ENCODE data around the gene PFKM.

Gene PFKM

DNA sequence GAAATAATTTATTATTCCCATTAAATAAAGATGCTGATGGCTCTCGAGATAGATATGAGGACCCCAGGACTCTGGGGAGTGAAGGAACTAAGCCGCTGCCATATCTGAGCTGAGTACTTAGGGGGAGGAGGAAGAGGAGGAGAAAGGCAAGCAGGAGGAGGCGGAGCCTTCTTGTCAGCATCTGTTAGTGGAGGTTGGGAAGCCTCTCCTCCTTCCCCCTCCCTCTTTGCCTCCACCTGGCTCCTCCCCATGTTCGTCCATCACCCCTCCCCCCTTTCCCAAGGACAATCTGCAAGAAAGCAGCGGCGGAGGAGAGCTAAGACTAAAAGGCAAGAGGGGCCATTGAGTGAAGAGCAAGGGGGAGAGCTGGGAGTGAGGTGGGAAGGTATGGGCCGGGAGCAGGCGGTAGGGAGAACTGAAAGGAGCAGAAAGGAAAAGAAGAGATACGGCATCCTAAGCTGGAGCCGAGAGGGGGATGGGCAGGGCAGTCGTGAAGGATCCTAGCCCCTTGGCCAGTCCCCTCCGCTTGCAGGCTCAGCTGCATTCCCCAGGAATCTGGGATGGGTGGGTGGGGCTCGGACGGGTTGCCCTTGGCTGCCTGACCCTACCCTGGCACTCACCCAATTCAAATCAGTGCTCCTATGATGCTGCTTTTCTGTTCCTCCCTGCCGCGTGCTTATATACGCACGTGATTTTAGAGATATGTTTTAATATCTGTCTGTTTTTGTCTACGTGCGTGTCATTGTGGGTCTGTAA is at the start of gene PFKM:
Gene PFKM, plus strand, starts transcription at position 287 of the 756 bp plus-strand sequence. CDS start 3,411 bp downstream, outside the sequence.
- no peaks in the 10 kb centered on the region for H3K4me1 ChIP-seq (ENCODE audit: control insufficient read depth, insufficient read depth, low read length)
- H3K9ac ChIP-seq (ENCODE audit: low read depth, low read length) = peak within 1 kb of the TSS; percentile 75
- H3K27me3 ChIP-seq (ENCODE audit: control insufficient read depth, insufficient read depth, low read length) = no peaks in the 10 kb centered on the region
- no peaks in the 10 kb centered on the region for H3K9me3 ChIP-seq (ENCODE audit: control insufficient read depth, insufficient read depth, low read length)
- peak within 1 kb of the TSS; percentile 77 for H3K4me3 ChIP-seq (ENCODE audit: low read depth, low read length)
- no peaks in the 10 kb centered on the region for H3K36me3 ChIP-seq (ENCODE audit: control insufficient read depth, insufficient read depth, low read length)

DNA sequence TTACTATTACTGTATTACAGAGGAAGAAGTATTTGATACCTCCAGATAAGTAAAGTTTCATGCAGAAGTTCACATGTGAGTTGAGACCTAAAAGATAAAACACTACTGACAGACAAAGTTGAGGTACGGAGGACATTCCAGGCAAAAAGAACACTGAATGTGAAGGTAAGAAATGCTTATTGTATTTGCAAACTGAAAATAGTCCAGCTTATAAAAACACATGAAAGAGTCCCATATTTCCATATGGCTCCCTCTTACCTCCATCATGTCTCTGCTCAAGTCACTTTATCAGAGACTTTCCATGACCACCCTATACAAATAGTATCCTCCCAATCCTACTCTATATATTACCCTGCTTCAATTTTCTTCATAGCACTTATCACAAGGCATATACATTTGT is 49.1 kb upstream of the PFKM start:
- H3K4me3 ChIP-seq (ENCODE audit: low read depth, low read length) = no peak overlapping the region
- no peaks in the 10 kb centered on the region for H3K36me3 ChIP-seq (ENCODE audit: control insufficient read depth, insufficient read depth, low read length)
- H3K4me1 ChIP-seq (ENCODE audit: control insufficient read depth, insufficient read depth, low read length) = no peaks in the 10 kb centered on the region

DNA sequence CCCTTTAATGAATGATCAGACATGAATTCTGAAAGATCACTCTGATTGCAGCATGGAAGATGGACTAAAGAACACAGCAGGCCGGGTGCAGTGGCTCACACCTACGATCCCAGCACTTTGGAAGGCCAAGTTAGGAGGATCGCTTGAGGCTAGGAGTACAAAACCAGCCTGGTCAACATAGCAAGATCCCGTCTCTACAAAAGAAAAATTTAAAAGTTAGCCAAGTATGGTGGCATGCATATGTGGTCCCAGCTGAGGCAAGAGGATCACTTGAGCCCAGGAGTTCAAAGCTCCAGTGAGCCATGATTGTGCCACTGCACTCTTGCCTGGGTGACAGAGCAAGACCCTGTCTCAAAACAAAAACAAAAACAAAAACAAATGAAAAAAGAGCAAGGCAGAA is 48.4 kb upstream of the PFKM start:
- H3K36me3 ChIP-seq (ENCODE audit: control insufficient read depth, insufficient read depth, low read length) = no peaks in the 10 kb centered on the region

More for the DNA sequence above, 49.1 kb upstream of the PFKM start:
- H3K9me3 ChIP-seq (ENCODE audit: control insufficient read depth, insufficient read depth, low read length) = no peaks in the 10 kb centered on the region
- H3K27me3 ChIP-seq (ENCODE audit: control insufficient read depth, insufficient read depth, low read length) = no peaks in the 10 kb centered on the region
- H3K9ac ChIP-seq (ENCODE audit: low read depth, low read length) = no peak overlapping the region

DNA sequence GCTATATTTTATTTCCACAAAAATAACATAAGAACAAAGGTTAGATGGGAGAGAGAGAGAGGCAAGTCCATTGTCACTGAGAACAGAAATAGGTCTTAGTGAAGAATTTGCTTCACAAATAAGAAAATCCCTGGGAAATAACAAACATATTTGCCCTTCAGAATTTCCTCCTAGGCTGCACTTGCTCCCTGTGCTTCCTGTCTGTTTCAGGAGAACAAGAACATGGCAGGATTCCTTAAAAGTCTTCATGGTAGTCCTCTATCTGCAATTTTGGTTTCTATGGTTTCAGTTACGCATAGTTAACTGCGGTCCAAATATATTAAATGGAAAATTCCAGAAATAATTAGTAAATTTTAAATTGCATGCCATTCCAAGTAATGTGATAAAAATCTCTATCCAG is 47.4 kb upstream of the PFKM start:
- no peak overlapping the region for H3K4me3 ChIP-seq (ENCODE audit: low read depth, low read length)
- no peaks in the 10 kb centered on the region for H3K4me1 ChIP-seq (ENCODE audit: control insufficient read depth, insufficient read depth, low read length)
- no peaks in the 10 kb centered on the region for H3K27me3 ChIP-seq (ENCODE audit: control insufficient read depth, insufficient read depth, low read length)
- no peaks in the 10 kb centered on the region for H3K9me3 ChIP-seq (ENCODE audit: control insufficient read depth, insufficient read depth, low read length)
- H3K9ac ChIP-seq (ENCODE audit: low read depth, low read length) = no peak overlapping the region
- no peaks in the 10 kb centered on the region for H3K36me3 ChIP-seq (ENCODE audit: control insufficient read depth, insufficient read depth, low read length)

More for the DNA sequence above, 48.4 kb upstream of the PFKM start:
- Histone ChIP-seq H3K9ac (ENCODE audit: low read depth, low read length) (no peak overlapping the region), H3K4me1 (ENCODE audit: control insufficient read depth, insufficient read depth, low read length) (no peaks in the 10 kb centered on the region), H3K9me3 (ENCODE audit: control insufficient read depth, insufficient read depth, low read length) (no peaks in the 10 kb centered on the region), H3K4me3 (ENCODE audit: low read depth, low read length) (no peak overlapping the region), H3K27me3 (ENCODE audit: control insufficient read depth, insufficient read depth, low read length) (no peaks in the 10 kb centered on the region)

DNA sequence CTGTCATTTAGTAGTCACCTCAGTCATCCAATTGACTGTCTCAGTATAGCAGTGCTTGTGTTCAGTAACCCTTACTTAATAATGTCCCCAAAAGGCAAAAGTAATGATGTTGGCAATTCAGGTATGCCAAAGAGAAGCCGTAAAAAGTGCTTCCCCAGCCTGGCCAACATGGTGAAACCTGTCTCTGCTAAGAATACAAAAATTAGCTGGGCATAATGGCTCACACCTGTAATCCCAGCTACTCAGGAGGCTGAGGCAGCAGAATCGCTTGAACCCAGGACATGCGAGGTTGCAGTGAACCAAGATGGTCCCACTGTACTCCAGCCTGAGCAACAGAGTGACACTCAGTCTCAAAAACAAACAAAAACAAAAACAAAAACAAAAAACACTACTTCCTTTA is 46.9 kb upstream of the PFKM start:
- Histone ChIP-seq H3K9ac (ENCODE audit: low read depth, low read length) (no peak overlapping the region), H3K4me1 (ENCODE audit: control insufficient read depth, insufficient read depth, low read length) (no peaks in the 10 kb centered on the region), H3K4me3 (ENCODE audit: low read depth, low read length) (no peak overlapping the region), H3K36me3 (ENCODE audit: control insufficient read depth, insufficient read depth, low read length) (no peaks in the 10 kb centered on the region), H3K9me3 (ENCODE audit: control insufficient read depth, insufficient read depth, low read length) (no peaks in the 10 kb centered on the region), H3K27me3 (ENCODE audit: control insufficient read depth, insufficient read depth, low read length) (no peaks in the 10 kb centered on the region)

DNA sequence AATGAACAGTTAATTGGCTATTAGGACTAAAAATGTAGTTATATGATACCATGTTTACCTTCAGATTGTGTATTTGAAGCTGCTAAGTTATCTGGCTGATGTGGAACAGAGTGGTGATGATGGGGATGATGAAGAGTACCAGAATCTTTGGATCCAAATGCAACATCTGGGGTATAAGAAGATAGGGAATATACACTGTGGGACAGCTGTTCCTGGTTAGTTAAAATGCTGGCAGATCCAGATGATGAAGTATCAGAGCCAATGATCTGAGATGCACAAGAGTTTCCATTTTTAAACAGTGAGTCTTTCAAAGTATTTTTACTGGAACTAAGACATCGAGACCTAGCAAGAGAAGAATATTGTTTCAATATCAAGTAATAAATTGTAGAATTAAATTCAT is 44.9 kb upstream of the PFKM start:
- no peak overlapping the region for H3K4me3 ChIP-seq (ENCODE audit: low read depth, low read length)
- no peaks in the 10 kb centered on the region for H3K36me3 ChIP-seq (ENCODE audit: control insufficient read depth, insufficient read depth, low read length)
- H3K9me3 ChIP-seq (ENCODE audit: control insufficient read depth, insufficient read depth, low read length) = no peaks in the 10 kb centered on the region
- H3K27me3 ChIP-seq (ENCODE audit: control insufficient read depth, insufficient read depth, low read length) = no peaks in the 10 kb centered on the region
- no peaks in the 10 kb centered on the region for H3K4me1 ChIP-seq (ENCODE audit: control insufficient read depth, insufficient read depth, low read length)
- H3K9ac ChIP-seq (ENCODE audit: low read depth, low read length) = no peak overlapping the region

DNA sequence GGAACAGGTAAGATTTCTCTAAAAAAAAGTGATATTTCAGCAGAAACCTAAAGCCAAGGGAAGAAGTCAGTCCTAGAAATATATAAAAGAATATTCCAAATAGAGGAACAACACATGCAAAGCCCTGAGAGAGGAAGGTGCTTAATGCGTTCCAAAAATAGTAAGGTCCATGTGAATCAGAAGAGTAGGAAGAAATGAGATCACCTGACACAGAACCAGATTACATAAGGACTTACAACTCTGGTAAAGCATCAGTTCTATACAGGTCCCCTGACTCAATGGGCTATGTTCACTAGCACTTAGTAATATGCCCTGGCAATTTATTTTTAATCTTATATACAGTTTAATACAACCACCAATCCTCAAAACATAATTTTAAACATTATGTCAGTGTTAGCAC is 43.3 kb upstream of the PFKM start:
- no peak overlapping the region for H3K4me3 ChIP-seq (ENCODE audit: low read depth, low read length)
- no peaks in the 10 kb centered on the region for H3K36me3 ChIP-seq (ENCODE audit: control insufficient read depth, insufficient read depth, low read length)
- H3K4me1 ChIP-seq (ENCODE audit: control insufficient read depth, insufficient read depth, low read length) = no peaks in the 10 kb centered on the region
- H3K27me3 ChIP-seq (ENCODE audit: control insufficient read depth, insufficient read depth, low read length) = no peaks in the 10 kb centered on the region
- H3K9ac ChIP-seq (ENCODE audit: low read depth, low read length) = no peak overlapping the region
- H3K9me3 ChIP-seq (ENCODE audit: control insufficient read depth, insufficient read depth, low read length) = no peaks in the 10 kb centered on the region

DNA sequence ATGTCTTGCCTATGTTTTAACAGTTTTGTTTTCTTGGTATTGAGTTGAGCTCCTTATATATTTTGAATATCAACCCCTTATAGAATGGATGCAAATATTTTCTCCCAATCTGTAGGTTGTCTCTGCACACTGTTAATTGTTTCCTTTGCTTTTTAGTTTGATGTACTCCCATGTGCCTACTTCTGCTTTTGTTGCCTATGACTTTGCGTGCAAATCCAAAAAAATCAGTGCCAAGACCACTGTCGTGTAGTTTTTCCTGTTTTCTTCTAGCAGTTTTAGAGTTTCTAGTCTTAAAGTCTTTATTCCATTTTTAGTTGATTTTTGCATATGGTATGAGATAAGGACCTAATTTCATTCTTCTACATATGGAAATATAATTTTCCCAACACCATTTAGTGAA is 42.1 kb upstream of the PFKM start:
- Histone ChIP-seq H3K4me3 (ENCODE audit: low read depth, low read length) (no peak overlapping the region), H3K9me3 (ENCODE audit: control insufficient read depth, insufficient read depth, low read length) (no peaks in the 10 kb centered on the region), H3K27me3 (ENCODE audit: control insufficient read depth, insufficient read depth, low read length) (no peaks in the 10 kb centered on the region), H3K36me3 (ENCODE audit: control insufficient read depth, insufficient read depth, low read length) (no peaks in the 10 kb centered on the region), H3K9ac (ENCODE audit: low read depth, low read length) (no peak overlapping the region), H3K4me1 (ENCODE audit: control insufficient read depth, insufficient read depth, low read length) (no peaks in the 10 kb centered on the region)

DNA sequence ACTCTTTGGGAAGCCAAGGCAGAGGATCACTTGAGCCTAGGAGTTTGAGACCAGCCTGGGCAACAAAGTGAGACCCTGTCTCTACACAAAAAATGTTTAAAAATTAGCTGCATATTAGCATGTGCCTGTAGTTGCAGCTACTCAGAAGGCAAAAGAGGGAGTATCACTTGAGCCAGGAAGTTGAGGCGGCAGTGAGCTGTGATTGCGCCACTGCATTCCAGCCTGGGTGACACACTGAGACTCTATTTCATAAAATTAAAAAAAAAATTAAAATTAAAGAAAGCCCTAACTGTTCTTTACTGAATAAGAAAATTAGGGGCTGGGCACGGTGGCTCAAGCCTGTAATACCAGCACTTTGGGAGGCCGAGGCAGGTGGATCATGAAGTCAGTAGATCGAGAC is 40.3 kb upstream of the PFKM start:
- H3K9me3 ChIP-seq (ENCODE audit: control insufficient read depth, insufficient read depth, low read length) = no peaks in the 10 kb centered on the region
- H3K9ac ChIP-seq (ENCODE audit: low read depth, low read length) = no peak overlapping the region
- no peaks in the 10 kb centered on the region for H3K4me1 ChIP-seq (ENCODE audit: control insufficient read depth, insufficient read depth, low read length)
- no peaks in the 10 kb centered on the region for H3K36me3 ChIP-seq (ENCODE audit: control insufficient read depth, insufficient read depth, low read length)
- no peaks in the 10 kb centered on the region for H3K27me3 ChIP-seq (ENCODE audit: control insufficient read depth, insufficient read depth, low read length)
- H3K4me3 ChIP-seq (ENCODE audit: low read depth, low read length) = no peak overlapping the region

DNA sequence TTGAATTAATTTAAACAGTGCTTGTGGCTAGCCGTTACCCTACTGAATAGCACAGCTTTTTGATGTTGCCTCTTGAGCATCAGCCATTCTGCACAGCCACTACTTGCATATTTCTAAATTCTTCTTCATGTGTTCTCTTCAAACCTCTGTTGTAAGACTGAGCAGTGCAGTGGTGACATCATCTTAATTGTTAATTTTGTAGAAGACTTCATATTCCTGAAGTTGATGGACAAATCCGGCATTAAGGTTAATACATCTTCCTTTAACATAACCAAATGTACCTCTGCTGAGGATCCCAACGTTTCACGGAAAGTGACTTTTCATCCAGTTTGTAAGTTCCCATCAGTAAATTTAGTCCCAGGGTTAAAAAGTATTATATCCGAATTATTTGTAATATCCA is 38.9 kb upstream of the PFKM start:
- no peak overlapping the region for H3K9ac ChIP-seq (ENCODE audit: low read depth, low read length)
- peaks cover 5% of the 10 kb centered on the region for H3K36me3 ChIP-seq (ENCODE audit: control insufficient read depth, insufficient read depth, low read length)
- no peak overlapping the region for H3K4me3 ChIP-seq (ENCODE audit: low read depth, low read length)
- H3K9me3 ChIP-seq (ENCODE audit: control insufficient read depth, insufficient read depth, low read length) = no peaks in the 10 kb centered on the region
- H3K4me1 ChIP-seq (ENCODE audit: control insufficient read depth, insufficient read depth, low read length) = no peaks in the 10 kb centered on the region
- no peaks in the 10 kb centered on the region for H3K27me3 ChIP-seq (ENCODE audit: control insufficient read depth, insufficient read depth, low read length)

DNA sequence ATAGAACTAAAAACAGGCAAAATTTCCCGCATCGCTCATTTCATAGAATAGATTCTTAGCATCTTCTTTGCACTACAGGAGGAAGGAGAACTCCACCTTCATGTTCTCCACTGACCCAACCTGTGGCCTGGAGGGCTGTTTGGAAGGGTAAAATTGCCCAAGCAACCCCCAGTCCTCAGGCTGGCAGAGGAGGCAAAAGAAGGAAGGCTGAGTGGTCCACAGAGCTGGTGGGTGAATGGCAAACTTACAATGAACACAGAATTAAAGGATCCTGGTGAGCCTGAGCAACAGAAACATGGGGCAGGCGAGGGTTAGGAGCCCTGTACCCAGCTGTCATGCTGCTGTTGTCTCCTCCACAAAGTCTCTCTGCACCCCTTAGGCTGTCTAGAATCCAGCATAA is 38.3 kb upstream of the PFKM start:
- no peak overlapping the region for H3K9ac ChIP-seq (ENCODE audit: low read depth, low read length)
- H3K4me1 ChIP-seq (ENCODE audit: control insufficient read depth, insufficient read depth, low read length) = no peaks in the 10 kb centered on the region
- no peak overlapping the region for H3K4me3 ChIP-seq (ENCODE audit: low read depth, low read length)
- H3K9me3 ChIP-seq (ENCODE audit: control insufficient read depth, insufficient read depth, low read length) = no peaks in the 10 kb centered on the region
- no peaks in the 10 kb centered on the region for H3K27me3 ChIP-seq (ENCODE audit: control insufficient read depth, insufficient read depth, low read length)
- H3K36me3 ChIP-seq (ENCODE audit: control insufficient read depth, insufficient read depth, low read length) = peaks cover 5% of the 10 kb centered on the region

DNA sequence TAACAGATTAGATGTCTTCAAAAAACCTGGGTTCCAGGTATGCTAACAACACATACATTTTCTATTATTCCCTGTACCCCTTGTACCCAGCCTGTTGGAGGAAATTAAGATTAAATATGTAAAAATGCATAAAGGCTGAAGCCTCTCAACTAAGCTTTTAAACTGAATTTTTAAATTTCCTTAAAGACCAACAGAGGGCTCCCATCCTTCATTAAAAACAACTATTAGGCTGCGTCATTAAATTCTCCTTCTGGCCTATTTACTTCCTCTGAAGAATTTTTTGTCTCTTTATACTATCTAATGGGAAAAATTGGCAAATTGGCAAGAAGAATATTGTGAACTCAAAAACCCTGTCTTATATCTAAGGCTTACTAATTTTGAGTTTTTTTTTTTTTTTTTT is 35.1 kb upstream of the PFKM start:
- Histone ChIP-seq H3K4me3 (ENCODE audit: low read depth, low read length) (no peak overlapping the region), H3K9ac (ENCODE audit: low read depth, low read length) (no peak overlapping the region), H3K36me3 (ENCODE audit: control insufficient read depth, insufficient read depth, low read length) (peaks cover 5% of the 10 kb centered on the region)

More for the DNA sequence above, 35.1 kb upstream of the PFKM start:
- H3K27me3 ChIP-seq (ENCODE audit: control insufficient read depth, insufficient read depth, low read length) = no peaks in the 10 kb centered on the region
- no peaks in the 10 kb centered on the region for H3K9me3 ChIP-seq (ENCODE audit: control insufficient read depth, insufficient read depth, low read length)
- no peaks in the 10 kb centered on the region for H3K4me1 ChIP-seq (ENCODE audit: control insufficient read depth, insufficient read depth, low read length)
